Nephron progenitor cell (in vitro differentiated cells): ENCODE measurements around the gene PITPNC1.
A peak's percentile ranks its signal among the peaks of the same experiment; 100 is the strongest.

ENCODE experiments used
- DNase-seq: peaks from one replicate; pipeline ENCODE4 v3.0.0; 2021
- H3K27ac Mint-ChIP-seq: 2 replicates; pipeline ENCODE4 v1.8.0; 2021; ENCODE audit warnings: mild to moderate bottlenecking, moderate library complexity, mixed read lengths
- H3K27me3 Mint-ChIP-seq: 2 replicates; pipeline ENCODE4 v1.8.0; 2021; ENCODE audit warnings: mild to moderate bottlenecking, low read depth, mixed read lengths; ENCODE audit not compliant: poor library complexity
- H3K36me3 Mint-ChIP-seq: 2 replicates; pipeline ENCODE4 v1.8.0; 2021; ENCODE audit warnings: low read depth, mixed read lengths
- H3K4me1 Mint-ChIP-seq: 2 replicates; pipeline ENCODE4 v1.8.0; 2021; ENCODE audit warnings: mixed read lengths
- H3K4me3 Mint-ChIP-seq: 2 replicates; pipeline ENCODE4 v1.8.0; 2021; ENCODE audit warnings: mild to moderate bottlenecking, moderate library complexity, mixed read lengths
- H3K9me3 Mint-ChIP-seq: 2 replicates; pipeline ENCODE4 v1.8.0; 2021; ENCODE audit warnings: mild to moderate bottlenecking, moderate library complexity, mixed read lengths
- TF ChIP-seq, protein P1 (sequence below): fragments of 200-600 bp; sonication (generic); IDR thresholded peaks from 2 replicates; pipeline ENCODE4 v1.5.0; 2021; ENCODE audit warnings: antibody characterized with exemption

The PITPNC1 gene

DNA sequence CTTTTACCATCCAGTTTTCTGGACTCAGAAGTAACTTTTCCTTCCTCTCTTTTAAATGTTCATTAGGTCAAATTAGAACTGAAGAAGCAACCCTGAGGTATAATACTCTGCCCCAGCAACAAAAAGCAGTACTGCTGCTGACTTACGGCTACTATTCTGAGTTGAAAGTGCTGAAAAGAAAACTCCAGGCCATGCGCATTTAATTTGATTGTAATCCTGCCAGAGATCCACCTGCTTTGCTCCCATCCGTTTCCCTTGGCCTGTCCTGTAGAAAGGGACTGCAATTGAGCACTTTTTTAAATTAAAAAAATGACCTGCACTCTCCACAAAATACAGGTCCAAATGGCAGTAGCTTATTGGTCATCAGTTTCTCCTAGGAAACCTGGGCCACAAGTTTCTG, 61.6 kb downstream of the PITPNC1 start:
- Mint-ChIP-seq H3K27ac (no peak overlapping the region), H3K9me3 (no peaks in the 10 kb centered on the region), H3K4me3 (no peak overlapping the region), H3K27me3 (no peaks in the 10 kb centered on the region), H3K36me3 (no peaks in the 10 kb centered on the region), H3K4me1 (peaks cover 34% of the 10 kb centered on the region)
- TF ChIP-seq, protein P1, sequence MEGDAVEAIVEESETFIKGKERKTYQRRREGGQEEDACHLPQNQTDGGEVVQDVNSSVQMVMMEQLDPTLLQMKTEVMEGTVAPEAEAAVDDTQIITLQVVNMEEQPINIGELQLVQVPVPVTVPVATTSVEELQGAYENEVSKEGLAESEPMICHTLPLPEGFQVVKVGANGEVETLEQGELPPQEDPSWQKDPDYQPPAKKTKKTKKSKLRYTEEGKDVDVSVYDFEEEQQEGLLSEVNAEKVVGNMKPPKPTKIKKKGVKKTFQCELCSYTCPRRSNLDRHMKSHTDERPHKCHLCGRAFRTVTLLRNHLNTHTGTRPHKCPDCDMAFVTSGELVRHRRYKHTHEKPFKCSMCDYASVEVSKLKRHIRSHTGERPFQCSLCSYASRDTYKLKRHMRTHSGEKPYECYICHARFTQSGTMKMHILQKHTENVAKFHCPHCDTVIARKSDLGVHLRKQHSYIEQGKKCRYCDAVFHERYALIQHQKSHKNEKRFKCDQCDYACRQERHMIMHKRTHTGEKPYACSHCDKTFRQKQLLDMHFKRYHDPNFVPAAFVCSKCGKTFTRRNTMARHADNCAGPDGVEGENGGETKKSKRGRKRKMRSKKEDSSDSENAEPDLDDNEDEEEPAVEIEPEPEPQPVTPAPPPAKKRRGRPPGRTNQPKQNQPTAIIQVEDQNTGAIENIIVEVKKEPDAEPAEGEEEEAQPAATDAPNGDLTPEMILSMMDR, result no peak
- DNase-seq, result no peak

DNA sequence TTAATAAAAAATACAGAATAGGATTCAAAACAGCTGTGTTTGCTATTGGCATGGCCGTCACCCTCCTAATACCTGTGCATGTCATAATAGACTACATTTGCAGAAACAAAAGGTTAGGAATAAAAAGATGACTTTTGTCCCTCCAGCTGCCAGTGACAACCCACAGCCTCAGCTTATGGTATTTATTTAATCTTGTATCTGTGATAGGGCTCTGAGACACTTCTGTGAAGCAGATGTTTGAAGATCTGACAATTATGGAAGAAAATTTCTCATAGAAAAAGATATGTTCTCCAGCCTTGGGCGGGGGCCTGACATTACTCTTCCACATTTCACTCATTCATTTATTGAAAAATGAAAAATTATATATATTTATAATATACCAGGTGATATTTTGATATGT, 62.2 kb downstream of the PITPNC1 start:
- Mint-ChIP-seq H3K4me1 (peaks cover 39% of the 10 kb centered on the region), H3K36me3 (no peaks in the 10 kb centered on the region), H3K27ac (no peak overlapping the region), H3K27me3 (no peaks in the 10 kb centered on the region), H3K9me3 (no peaks in the 10 kb centered on the region), H3K4me3 (no peak overlapping the region)
- DNase-seq, result no peak
- TF ChIP-seq, protein P1, result no peak

DNA sequence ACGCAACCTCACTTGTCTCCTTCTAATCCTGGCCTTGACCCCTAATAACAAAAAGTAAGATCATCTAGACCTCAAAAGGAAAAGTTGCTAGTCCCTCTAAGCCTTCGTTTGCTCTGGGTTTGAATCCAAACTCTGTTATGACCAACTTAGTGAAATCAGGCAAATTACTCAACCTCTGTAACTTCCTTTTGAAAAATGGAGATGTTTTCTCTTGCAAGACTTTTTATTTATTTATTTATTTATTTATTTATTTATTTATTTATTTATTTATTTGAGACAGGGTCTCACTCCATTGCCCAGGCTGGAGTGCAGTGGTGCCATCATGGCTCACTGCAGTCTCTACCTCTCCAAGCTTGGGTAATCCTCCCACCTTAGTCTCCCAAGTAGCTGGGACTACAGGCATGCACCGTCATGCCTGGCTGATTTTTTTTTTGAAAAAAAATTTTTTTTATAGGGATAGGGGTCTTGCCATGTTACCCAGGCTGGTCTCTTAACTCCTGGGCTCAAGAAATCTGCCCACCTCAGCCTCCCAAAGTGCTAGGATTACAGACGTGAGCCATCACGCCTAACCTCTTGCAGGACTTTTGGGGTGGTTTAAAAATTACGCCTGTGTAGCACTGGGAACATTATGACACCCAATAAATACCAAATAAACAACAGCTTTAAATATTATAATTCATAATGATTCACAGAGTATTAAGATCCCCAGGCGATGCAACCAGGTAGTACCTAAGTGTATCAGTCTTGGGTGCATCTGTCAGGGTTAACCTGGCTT, 63.4 kb downstream of the PITPNC1 start:
- Mint-ChIP-seq H3K27ac (no peak overlapping the region), H3K27me3 (no peaks in the 10 kb centered on the region), H3K36me3 (no peaks in the 10 kb centered on the region), H3K4me3 (no peak overlapping the region), H3K4me1 (peaks cover 46% of the 10 kb centered on the region), H3K9me3 (no peaks in the 10 kb centered on the region)
- TF ChIP-seq, protein P1, result no peak
- DNase-seq, result no peak

DNA sequence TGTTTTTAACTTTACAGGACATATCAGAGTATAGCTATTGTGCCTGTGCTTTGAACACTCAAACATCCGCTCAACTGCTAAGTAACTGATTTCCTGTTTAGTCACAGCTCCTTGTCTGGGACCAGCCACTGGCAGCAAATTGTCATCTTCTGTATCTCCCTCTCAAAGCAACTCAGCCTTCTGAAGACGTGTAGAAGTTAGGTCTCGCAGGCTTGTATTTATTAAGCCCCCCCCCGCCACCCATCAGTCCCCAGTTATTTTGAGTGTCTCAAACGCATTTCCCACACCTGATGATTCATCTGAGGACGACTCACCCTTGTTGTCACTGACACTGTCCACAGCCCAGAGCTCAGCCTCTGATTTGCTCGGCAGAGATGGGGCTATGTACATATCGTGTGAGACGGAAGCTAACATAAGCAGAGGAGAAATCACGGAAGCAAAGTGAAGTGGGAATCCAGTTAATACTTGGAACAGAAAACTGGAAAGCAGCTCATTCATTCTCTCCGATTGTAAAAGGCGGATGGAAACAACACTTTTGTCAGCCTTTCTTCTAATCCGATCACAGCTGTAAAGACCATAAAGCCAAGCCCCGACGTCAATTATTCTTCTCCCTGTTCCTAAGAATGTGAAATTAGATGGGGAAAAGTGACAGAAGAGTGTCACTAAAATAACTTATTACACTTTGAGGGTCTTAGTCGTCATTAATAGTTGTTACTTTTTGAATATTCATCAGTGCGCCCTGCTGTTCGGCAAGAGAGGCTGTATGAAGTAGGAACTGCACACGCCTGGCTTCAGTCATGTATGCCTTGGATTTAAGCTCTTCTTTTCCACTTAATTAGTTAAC, 64.2 kb downstream of the PITPNC1 start:
- no peak for DNase-seq
- Mint-ChIP-seq H3K27me3 (no peaks in the 10 kb centered on the region), H3K4me1 (peaks cover 46% of the 10 kb centered on the region), H3K36me3 (no peaks in the 10 kb centered on the region), H3K27ac (peak overlapping the region; percentile 18), H3K9me3 (no peaks in the 10 kb centered on the region), H3K4me3 (no peak overlapping the region)
- TF ChIP-seq, protein P1, result no peak

DNA sequence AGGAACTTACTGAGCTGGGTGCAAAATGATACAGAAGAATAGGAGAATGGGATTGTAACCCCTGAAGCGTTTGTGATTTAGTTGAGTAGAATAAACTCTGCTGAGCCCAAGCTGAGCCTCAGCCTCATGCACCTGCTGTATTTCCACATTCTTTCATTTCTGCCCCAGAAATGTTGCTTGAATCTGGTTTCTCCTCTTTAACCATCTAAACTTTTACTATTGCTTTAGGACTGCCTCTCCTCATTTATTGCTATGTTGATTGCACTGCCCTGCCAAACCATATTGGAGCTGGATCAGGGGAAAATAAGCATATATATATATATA, 64.8 kb downstream of the PITPNC1 start:
- TF ChIP-seq, protein P1, result no peak
- Mint-ChIP-seq H3K27ac (peak overlapping the region; percentile 18), H3K4me3 (no peak overlapping the region), H3K9me3 (no peaks in the 10 kb centered on the region), H3K36me3 (no peaks in the 10 kb centered on the region), H3K4me1 (peaks cover 46% of the 10 kb centered on the region), H3K27me3 (no peaks in the 10 kb centered on the region)
- no peak for DNase-seq
